COLO829 (cell line): Measurements from ENCODE around the gene GPR153.

Source experiments
- DNase-seq: peaks from one replicate; pipeline ENCODE4 v3.0.0; 2012; ENCODE audit warnings: low spot score

GPR153 gene

DNA sequence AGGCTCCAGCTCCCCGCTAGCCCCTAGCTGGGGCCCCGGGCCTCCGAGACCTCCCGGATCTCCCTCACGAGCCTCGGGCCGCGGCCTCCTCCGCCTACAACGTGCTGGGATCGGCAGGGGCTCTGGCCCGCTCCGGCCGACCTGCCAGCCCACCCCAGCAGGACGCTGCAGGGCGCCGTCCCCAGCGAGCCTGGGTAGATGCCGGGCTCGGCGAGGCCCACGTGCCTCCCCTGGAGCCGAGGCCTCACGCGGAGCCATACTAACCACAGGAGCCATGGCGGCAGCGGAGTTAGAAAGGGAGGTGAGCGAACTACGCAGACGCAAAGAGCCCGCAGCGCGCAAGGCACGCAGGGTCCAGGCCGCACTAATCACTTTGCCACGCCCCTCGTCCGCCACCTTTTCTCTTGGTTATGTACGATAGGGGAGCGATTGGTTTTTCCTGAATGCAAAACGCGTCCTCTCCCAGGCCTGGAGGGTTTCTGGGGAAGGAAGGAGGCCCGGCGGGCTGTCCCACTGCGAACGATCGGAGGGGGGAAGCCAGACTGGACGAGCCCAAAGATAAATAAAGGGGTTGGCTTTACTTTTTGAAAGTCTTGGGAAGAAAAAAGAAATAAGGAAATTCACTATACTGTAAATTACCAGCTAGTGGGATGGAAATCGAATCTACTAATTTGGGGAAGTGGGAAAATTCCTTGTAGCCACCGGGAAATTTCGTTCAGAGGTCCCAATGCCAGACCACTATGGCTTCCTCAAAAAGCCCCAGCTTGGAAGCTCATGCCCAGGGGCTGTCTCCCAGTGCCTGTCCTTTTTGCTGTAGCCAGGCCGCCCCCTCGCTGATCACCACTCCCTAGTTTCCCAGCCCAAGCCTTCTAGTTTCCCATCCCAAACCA, 61.4 kb downstream of the GPR153 start, which contains the start of gene RPL22:
Gene RPL22, minus strand, starts transcription at position 298 of the 890 bp plus-strand sequence. Its CDS starts 22 bp downstream, at position 276.
- peak; percentile 96 for DNase-seq

- no peak for DNase-seq
Observed at GRCh38 chr1:6198646-6199297, 62.1 kb downstream of the GPR153 start.

- DNase-seq: no peak
Observed at GRCh38 chr1:6197746-6198427, 63.0 kb downstream of the GPR153 start.
